Thoracic aorta (tissue), 2 donors: ENCODE results near the gene BCL2. TPM values are rescaled to one million over a fixed set of nuclear protein-coding genes. Genes with fewer than 3 reads are reported as not detected.

Experiments used
- ATAC-seq: fragments of 150-250 bp; one replicate; pipeline ENCODE4 v1.8.0; 2017; ENCODE audit warnings: low read depth; ENCODE audit not compliant: insufficient number of reproducible peaks, low FRiP score
- DNase-seq: peaks from one replicate; pipeline ENCODE4 v3.0.0-alpha.2; 2020; ENCODE audit warnings: low spot score
- H3K27ac ChIP-seq, 2 donors: fragments of 200-600 bp; sonication (generic); 1 replicate in 1 of 2; 2 replicates in 1 of 2; pipeline ENCODE4 v1.5.1; 2016; ENCODE audit warnings: mild to moderate bottlenecking in 2 of 2, moderate library complexity in 2 of 2
- H3K27me3 ChIP-seq: fragments of 200-600 bp; sonication (generic); replicated peaks from 2 replicates; pipeline ENCODE4 v1.6.0; 2016; ENCODE audit warnings: mild to moderate bottlenecking; ENCODE audit not compliant: insufficient read depth
- H3K36me3 ChIP-seq: fragments of 200-600 bp; sonication (generic); one replicate; pipeline ENCODE4 v1.5.1; 2016
- H3K4me1 ChIP-seq, 2 donors: fragments of 200-600 bp; sonication (generic); 1 replicate in 1 of 2; 2 replicates in 1 of 2; pipeline versions ENCODE4 v1.5.1 to v1.6.0; 2016; ENCODE audit warnings: low read depth in 2 of 2, mild to moderate bottlenecking in 1 of 2; ENCODE audit not compliant: control insufficient read depth in 1 of 2
- H3K4me3 ChIP-seq: fragments of 200-600 bp; sonication (generic); 2 replicates; pipeline ENCODE4 v1.5.1; 2016; ENCODE audit warnings: mild to moderate bottlenecking
- H3K9me3 ChIP-seq: fragments of 200-600 bp; sonication (generic); 2 replicates; pipeline ENCODE4 v1.5.1; 2016
- total RNA-seq, 2 donors: library from RNA; depleted of rRNA; stranded (reverse); fragments of >200 nt; gene quantifications; one replicate each; pipeline versions ENCODE4 v1.1.0 to v1.2.3, GENCODE V29; 2016
- TF ChIP-seq, protein P1 (sequence below): fragments of 200-600 bp; sonication (generic); IDR thresholded peaks from one replicate; pipeline ENCODE4 v1.5.1; 2019; ENCODE audit warnings: antibody characterized with exemption

BCL2 gene
- total RNA-seq, 2 donors from 2014 or later: 22.9 to 29.3 TPM

DNA sequence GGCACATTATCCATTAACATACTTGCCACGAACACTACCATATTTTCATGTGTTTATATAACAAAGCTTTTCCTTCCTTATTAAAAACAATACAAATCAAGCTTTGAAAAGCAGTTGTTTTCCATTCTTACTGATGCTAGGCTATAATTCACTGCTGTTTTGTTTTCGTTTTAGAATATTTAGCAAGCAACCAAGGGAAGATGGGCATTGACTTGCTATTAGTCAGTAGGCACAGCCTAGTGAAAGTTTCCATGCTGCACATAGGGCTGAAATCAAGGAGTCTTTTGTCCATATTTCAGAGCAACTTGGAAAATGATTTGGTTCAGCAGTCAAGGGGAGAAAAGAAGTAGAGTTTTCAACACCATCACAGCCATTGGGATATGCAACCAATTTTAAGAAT is 31.3 kb downstream of the BCL2 start:
- H3K9me3 ChIP-seq: no peaks in the 10 kb centered on the region
- ATAC-seq (no peak), DNase-seq (no peak)
- TF ChIP-seq, protein P1, sequence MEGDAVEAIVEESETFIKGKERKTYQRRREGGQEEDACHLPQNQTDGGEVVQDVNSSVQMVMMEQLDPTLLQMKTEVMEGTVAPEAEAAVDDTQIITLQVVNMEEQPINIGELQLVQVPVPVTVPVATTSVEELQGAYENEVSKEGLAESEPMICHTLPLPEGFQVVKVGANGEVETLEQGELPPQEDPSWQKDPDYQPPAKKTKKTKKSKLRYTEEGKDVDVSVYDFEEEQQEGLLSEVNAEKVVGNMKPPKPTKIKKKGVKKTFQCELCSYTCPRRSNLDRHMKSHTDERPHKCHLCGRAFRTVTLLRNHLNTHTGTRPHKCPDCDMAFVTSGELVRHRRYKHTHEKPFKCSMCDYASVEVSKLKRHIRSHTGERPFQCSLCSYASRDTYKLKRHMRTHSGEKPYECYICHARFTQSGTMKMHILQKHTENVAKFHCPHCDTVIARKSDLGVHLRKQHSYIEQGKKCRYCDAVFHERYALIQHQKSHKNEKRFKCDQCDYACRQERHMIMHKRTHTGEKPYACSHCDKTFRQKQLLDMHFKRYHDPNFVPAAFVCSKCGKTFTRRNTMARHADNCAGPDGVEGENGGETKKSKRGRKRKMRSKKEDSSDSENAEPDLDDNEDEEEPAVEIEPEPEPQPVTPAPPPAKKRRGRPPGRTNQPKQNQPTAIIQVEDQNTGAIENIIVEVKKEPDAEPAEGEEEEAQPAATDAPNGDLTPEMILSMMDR: no peak
- peaks cover 28 to 67% of the 10 kb centered on the region in 2 donors for H3K4me1 ChIP-seq
- no peaks in the 10 kb centered on the region for H3K27me3 ChIP-seq
- peak overlapping the region in 1 of 2 donors; percentile 17 for H3K27ac ChIP-seq
- H3K36me3 ChIP-seq: no peaks in the 10 kb centered on the region
- H3K4me3 ChIP-seq: no peak overlapping the region

DNA sequence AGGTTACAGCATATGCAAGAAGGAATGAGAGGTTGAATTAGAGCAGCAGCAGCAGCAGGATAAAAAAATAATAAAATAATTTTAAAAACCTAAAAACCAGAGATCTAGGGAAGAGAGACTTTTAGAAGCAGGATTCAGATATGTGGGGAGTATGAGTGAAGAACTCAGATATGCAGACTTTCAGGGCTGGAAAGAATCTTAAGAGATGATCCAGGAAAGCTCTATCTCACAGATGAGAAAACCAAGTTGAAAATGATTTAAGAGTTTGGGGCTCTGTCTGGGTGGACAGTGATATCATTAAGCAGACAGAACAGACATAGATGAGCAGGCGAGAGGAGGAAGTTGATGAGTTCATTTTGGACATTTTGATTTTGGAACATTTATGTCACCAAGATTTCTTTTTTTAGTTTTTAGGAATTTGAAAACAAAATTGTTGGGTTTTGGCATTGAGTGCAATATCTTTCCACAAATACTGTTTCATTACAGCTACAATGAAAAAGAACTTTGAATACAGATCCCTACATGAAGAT is 31.8 kb downstream of the BCL2 start:
- no peak for DNase-seq
- Histone ChIP-seq H3K9me3 (no peaks in the 10 kb centered on the region), H3K36me3 (no peaks in the 10 kb centered on the region), H3K4me1 (peaks cover 26 to 62% of the 10 kb centered on the region in 2 donors), H3K27me3 (no peaks in the 10 kb centered on the region), H3K27ac (peak overlapping the region; percentile 17 to 59), H3K4me3 (no peak overlapping the region)
- TF ChIP-seq, protein P1: no peak
- ATAC-seq: no peak

GRCh38 chr18:63286926-63287325 is 32.6 kb downstream of the BCL2 start:
- no peak for DNase-seq
- H3K27ac ChIP-seq: peak overlapping the region; percentile 17 to 59
- no peaks in the 10 kb centered on the region for H3K27me3 ChIP-seq
- no peaks in the 10 kb centered on the region for H3K9me3 ChIP-seq
- no peaks in the 10 kb centered on the region for H3K36me3 ChIP-seq
- no peak overlapping the region for H3K4me3 ChIP-seq
- peaks cover 26 to 60% of the 10 kb centered on the region in 2 donors for H3K4me1 ChIP-seq
- no peak for ATAC-seq
- TF ChIP-seq, protein P1: no peak

DNA sequence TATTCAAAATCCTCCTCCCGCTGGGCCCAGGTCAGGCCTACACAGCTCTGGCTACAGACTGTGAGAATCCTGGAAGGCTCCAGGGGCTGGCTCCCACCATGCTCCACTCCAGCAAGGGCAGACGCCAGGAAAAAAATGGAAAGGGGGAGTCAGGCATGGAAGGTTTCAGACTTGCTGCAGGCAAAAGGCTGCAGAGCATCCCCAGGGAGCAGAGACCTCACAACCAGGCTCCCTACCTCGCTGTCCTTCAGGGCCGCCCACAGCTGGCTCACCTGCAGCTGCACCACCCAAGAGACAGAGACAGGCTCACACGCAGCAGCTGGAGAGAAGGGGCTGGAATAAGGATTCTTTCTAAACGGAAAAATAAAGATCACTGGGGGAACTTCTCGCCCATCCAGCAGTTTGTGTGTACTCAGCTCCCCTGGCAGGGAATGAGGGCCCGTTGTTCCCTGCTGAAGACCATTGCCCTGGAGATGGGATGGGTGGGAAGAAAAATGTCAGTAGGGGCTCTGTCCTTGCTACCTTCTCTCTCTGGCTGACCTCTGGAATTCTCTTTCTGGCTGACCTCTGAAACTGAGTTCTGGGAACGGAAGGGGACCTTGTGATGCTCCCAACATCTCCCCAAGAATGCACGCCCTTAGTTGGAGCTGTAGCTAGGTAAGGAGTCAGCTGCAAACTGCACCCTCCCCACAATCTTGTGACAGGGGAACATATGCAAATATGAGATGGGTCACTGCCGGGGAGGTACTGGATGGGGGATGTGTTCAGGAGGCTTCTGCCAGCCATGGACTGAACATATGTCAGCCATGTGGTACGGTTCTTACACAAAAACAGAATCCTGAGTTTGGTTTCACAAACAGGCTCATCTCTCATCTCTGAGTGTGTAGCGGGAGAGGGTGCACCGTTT is 34.5 kb downstream of the BCL2 start:
- H3K36me3 ChIP-seq: no peaks in the 10 kb centered on the region
- no peak for ATAC-seq
- H3K9me3 ChIP-seq: no peaks in the 10 kb centered on the region
- H3K4me3 ChIP-seq: no peak overlapping the region
- DNase-seq: no peak
- H3K27ac ChIP-seq: peak overlapping the region in 1 of 2 donors; percentile 24
- H3K27me3 ChIP-seq: no peaks in the 10 kb centered on the region
- H3K4me1 ChIP-seq: peaks cover 17 to 47% of the 10 kb centered on the region in 2 donors
- TF ChIP-seq, protein P1: no peak

DNA sequence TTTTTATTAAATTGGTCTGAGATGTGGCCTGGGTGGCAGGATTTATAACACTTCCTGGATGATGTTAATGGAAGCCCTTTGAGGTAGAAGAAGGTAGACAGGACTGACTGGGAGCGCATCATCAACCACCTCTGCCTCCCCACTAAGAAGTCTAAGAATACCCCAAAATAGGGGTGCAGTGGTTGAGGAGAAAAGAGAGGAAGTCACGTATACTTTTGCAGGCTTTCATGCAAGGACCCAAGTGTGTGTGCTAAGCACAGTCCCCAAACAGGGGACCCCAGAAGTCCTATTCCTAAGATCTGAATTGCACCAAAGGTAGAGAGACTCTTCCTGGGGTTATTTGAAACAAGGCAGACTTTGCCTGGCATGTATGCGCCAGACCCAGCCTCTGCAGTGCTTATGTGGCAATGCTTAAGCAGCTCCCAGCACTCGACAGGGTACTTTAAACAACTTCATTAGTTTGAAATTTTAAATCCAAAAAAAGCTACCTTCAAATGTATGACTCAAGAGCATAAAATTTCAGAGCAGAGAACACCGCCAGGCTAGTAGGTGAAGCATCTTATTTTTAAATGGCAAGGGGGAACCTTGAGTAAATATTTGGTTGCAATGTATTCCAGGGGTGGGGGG is 35.3 kb downstream of the BCL2 start:
- Histone ChIP-seq H3K4me1 (peaks cover 17 to 47% of the 10 kb centered on the region in 2 donors), H3K4me3 (no peak overlapping the region), H3K27ac (peak overlapping the region; percentile 4 to 24), H3K27me3 (no peaks in the 10 kb centered on the region), H3K36me3 (no peaks in the 10 kb centered on the region), H3K9me3 (no peaks in the 10 kb centered on the region)
- TF ChIP-seq, protein P1: no peak
- DNase-seq (no peak), ATAC-seq (no peak)
